NCI-H226 (cell line): ENCODE measurements around the gene DNAJC17.

Experiments used
- DNase-seq: peaks from one replicate; pipeline ENCODE4 v3.0.0-alpha.2; 2015

DNAJC17 gene

GRCh38 chr15:40731034-40731433, 76.2 kb downstream of the DNAJC17 start:
- no peak for DNase-seq

GRCh38 chr15:40723919-40724318, 83.4 kb downstream of the DNAJC17 start:
- DNase-seq = no peak

GRCh38 chr15:40722934-40723333, 84.3 kb downstream of the DNAJC17 start:
- no peak for DNase-seq

GRCh38 chr15:40722354-40722753, 84.9 kb downstream of the DNAJC17 start:
- no peak for DNase-seq

GRCh38 chr15:40721701-40722100, 85.6 kb downstream of the DNAJC17 start:
- DNase-seq = no peak

- no peak for DNase-seq
Observed at GRCh38 chr15:40716165-40716564, 91.1 kb downstream of the DNAJC17 start.
